Endometrial microvascular endothelial cells (primary cell): ENCODE measurements around the gene GSTO1. TPM values are rescaled to one million over a fixed set of nuclear protein-coding genes. Genes with fewer than 3 reads are reported as not detected.
"Not testable (repeated sequence)": the region's sequence is repeated elsewhere in the genome, so short reads cannot be mapped to it uniquely, and the experiment has no call there.

Experiments used
- in situ Hi-C: cut with HindIII; loops from 2 replicates; pipeline ENCODE4 v1.10.0; 2017; ENCODE audit warnings: low sequenced_read_pairs, low pct_unique_long_range_greater_than_20kb; ENCODE audit errors: inconsistent ontology term
- total RNA-seq: library from RNA; depleted of rRNA; stranded (reverse); fragments of >200 nt; gene quantifications from one replicate; pipeline ENCODE4 v1.2.3, GENCODE V29; 2015; ENCODE audit errors: inconsistent ontology term

GSTO1 gene
- total RNA-seq = 250 TPM

DNA sequence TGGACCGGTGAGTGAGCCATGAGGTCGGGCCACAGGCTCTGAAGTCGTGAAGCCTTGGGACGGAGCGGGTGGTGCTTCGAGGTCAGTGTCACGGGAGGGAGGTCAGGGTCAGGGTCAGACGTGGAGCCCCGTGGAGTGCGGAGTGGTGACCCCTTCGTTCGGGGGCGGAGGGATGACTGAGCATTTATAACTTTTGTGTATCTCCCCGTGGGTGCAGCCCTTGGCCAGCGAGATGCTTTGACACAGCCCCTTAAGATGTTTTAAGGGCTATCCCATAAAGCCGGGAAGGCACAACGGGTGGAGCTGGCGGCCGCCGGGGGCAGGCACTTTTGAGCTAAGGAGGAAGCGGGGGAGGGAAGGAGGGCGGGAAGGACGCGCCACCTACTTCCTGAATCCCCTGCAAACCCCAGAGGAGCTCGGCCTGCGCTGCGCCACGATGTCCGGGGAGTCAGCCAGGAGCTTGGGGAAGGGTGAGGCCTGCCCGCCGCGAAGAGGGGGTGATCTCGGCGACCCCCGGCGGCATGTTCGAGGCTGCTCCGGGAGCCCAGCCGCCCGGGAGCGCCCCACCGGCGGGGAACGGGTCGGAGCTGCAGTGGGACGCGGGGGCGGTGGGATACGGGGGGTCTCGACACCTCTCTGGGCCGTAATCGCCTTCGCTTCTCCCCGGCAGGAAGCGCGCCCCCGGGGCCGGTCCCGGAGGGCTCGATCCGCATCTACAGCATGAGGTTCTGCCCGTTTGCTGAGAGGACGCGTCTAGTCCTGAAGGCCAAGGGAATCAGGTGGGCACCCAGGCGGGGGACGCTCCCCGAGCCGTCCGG lies at the start of gene GSTO1:
Gene GSTO1, plus strand, starts transcription at position 400 of the 818 bp plus-strand sequence. Its CDS starts 37 bp downstream, at position 437.
- in situ Hi-C loops = no loop called here

GRCh38 chr10:104208730-104209129 lies 46.0 kb upstream of the GSTO1 start:
- in situ Hi-C loops = no loop called here

GRCh38 chr10:104209575-104210198 lies 45.0 kb upstream of the GSTO1 start:
- in situ Hi-C loops = no loop called here

DNA sequence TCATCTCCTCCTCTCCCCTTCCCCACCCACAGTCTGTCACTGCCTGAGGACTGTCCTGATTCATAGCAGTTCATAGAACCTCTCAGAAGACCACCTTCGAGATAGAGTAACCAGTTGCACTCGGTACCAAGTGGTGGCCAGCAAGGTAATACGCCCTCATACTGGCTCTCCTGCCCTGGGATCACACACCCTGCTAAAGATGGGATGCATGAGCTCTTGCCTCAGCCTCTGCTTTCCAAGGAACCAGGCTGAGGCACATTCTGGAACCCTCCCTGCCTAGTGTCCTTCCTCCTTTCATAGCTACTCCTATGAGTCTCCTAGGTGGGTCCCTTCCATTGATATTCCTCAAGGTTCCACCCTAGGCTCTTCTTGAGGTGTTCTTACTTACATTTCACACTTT lies 38.1 kb upstream of the GSTO1 start:
- in situ Hi-C loops = no loop called here

- in situ Hi-C loops = no loop called here
Measured at GRCh38 chr10:104218751-104219150, 35.9 kb upstream of the GSTO1 start.

GRCh38 chr10:104220522-104220921 lies 34.2 kb upstream of the GSTO1 start:
- in situ Hi-C loops = no loop called here

DNA sequence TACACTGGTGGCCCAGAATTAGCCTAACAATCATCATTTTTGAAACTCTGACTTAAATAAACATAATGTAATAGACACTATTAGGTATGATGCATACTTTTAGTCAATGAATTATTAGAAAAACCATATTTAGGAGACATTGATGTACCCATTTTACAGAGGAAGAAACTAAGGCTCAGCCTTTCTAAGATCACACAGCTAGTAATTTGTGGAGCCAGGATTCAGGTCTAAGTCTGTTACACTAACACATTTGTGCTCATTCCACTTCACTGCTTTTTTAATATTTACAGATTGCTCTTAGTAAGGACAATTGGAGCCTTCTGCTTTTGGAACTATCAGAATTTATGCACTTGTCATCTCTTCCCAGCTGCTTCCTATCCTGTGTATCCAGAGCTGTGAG lies 31.4 kb upstream of the GSTO1 start:
- in situ Hi-C loops = no loop called here

GRCh38 chr10:104230490-104230889 lies 24.2 kb upstream of the GSTO1 start:
- in situ Hi-C loops = no loop called here

- in situ Hi-C loops = no loop called here
Measured at GRCh38 chr10:104231784-104232612, 22.7 kb upstream of the GSTO1 start, which contains the start of gene CFAP43. TSS of gene CFAP43 (minus strand) at chr10:104232364. CDS start at chr10:104232246, 118 bp downstream.

DNA sequence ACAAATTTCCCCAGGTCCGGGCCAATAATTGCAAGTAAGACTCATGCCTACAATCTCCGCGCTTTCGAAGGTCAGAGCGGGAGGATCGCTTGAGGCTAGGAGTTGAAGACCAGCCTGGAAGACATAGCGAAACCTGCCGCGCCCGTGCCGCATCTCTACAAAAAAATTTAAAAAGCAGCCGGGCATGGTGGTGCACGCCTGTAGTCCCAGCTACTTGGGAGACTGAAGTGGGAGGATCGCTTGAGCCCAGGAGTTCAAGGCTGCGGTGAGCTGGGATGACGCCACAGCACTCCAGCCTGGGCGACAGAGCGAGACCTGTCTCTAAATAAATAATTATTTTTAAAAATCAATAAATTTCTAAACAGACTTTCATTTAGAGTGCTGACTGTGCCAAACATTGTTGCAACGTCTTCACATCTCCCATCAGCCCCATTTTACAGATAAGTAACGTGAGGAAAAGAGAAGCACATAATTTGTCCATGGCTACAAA lies 22.0 kb upstream of the GSTO1 start:
- in situ Hi-C loops = no loop called here

GRCh38 chr10:104233817-104234216 lies 20.9 kb upstream of the GSTO1 start:
- in situ Hi-C loops = no loop called here

DNA sequence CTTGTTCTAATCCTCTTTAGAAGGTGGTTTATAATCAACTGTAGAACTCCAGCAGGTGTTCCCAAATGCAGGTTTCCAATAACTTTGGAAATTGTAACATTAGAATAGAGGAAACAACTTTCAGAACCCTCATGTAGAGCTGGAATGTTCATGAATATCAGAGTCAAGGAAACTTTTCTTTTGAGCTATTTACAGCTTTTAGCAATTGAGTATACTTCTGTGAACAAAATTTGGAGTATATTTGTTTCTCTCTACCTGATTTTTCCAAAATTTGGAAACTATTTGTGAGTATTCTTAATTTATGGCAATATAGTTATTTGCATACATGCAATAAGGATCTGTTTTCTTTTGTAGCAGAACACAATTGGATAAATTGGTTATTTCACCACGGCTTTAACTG lies 19.8 kb upstream of the GSTO1 start:
- in situ Hi-C loops = no loop called here

DNA sequence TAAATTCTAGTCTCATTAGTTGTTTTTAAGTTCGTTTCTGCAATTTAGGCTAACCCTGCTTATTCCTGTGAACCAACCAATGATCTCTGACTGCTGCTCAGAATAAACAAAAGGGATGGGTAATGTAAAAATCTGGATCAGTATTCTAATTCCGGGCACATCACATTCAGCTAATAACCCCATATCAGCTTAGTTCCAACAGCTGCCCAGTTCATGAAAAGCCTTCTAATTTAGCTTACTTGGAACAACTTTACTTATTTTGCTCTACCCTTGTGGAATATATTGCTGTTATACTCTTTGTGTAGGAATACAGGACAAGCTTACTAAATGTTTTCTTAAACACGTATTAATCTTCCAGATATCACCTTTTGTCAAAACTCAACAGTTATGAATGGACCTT lies 18.9 kb upstream of the GSTO1 start:
- in situ Hi-C loops = no loop called here

DNA sequence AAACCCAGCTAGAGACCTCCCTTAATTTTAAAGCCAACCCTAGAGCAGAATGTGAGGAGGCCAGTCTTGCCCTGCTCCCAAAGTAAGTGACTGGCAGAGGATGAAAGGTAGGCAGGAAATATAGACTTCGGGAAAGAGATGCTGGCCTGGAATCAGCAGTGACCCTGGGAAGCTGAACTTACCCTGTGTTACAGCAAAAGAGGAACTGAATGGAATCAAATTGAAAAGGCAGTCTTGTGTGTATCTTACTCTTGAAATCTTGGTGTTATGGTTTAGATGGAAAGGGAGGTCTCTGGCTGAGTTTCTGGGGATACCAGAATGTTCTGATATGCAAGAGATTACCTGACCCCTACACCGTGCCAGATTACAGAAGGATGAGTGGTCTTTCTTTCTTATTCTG lies 14.6 kb upstream of the GSTO1 start:
- in situ Hi-C loops = no loop called here

DNA sequence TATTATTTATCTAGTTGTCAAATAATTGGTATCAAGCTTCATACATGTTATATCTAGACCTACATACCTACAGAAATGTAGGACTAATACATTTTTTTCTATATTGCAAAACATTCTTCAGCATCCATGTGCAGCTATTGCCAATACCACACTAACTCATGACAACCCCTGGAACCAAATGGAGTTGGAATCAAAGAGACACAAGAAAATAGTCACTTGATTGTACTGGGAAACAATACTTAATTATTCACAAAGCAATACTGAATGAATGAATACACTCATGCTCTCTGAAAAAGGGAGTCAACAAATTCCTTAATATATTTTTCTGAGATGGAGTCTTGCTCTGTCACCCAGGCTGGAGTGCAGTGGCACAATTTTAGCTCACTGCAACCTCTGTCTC lies 12.1 kb upstream of the GSTO1 start:
- in situ Hi-C loops = no loop called here

DNA sequence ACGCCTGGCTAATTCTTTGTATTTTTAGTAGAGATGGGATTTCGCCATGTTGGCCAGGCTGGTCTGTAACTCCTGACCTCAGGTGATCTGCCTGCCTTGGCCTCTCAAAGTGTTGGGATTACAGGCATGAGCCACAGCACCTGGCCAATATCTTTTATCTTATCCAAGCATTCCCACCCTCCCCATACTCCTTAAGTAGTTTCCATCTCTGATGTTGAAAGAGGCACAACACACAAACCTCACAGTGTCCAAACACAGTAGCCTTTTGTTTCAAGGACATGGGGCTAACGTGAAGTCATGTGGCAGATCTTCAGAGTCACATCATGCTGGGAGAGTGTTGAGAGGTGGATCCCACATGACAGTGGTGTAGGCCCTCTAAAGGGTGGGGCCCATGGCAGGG lies 11.7 kb upstream of the GSTO1 start:
- in situ Hi-C loops = not testable (repeated sequence)

GRCh38 chr10:104243512-104243911 lies 11.2 kb upstream of the GSTO1 start:
- in situ Hi-C loops = no loop called here

DNA sequence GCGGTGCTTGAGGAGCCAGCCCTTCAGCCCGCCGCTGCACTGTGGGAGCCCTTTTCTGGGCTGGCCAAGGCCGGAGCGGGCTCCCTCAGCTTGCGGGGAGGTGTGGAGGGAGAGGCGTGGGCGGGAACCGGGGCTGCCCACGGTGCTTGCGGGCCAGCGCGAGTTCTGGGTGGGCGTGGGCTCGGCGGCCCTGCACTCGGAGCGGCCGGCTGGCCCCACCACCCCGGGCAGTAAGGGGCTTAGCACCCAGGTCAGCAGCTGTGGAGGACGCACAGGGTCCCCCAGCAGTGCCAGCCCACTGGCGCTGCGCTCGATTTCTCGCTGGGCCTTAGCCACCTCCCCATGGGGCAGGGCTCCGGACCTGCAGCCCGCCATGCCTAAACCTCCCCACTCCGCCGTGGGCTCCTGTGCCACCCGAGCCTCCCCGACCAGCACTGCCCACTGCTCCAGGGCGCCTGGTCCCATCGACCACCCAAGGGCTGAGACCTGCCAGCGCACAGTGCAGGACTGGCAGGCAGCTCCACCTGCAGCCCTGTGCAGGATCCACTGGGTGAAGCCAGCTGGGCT lies 9.5 kb upstream of the GSTO1 start:
- in situ Hi-C loops = no loop called here

DNA sequence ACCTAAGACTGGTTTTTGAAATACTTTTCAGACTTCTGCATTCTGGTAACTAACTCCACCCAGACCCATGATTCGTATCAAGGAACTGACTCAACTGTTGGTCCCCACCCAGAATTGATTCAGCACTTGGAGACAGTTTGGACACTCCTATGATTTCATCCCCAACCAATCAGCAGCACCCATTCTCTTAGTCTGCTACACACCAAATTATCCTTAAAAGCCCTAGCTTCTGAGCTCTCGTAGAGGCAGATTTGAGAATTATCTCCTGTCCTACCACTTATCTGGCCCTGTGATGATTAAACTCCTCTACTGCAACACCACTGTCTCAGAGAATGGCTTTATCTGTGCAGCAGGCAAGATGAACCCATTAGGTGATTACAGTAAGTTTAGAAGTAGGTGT lies 7.7 kb upstream of the GSTO1 start:
- in situ Hi-C loops = no loop called here
